Measurements from ENCODE around the gene HDAC7. TPM values are rescaled to one million over a fixed set of nuclear protein-coding genes. Genes with fewer than 3 reads are reported as not detected.

Gene HDAC7
- total RNA-seq, 2 experiments from 2014 or later, result 373 to 382 TPM

GRCh38 chr12:47771304-47771703 lies 48.4 kb downstream of the HDAC7 start:
- intact Hi-C loops (cut with micrococcal nuclease), result no loop called here
- ChIA-PET CTCF (interaction anchor here (0.8 to 19.4 kb wide), 6 partner anchors 8 to 66 kb away, joined by 3 to 685 read pairs (median 124); partner anchors contain the start of gene RAPGEF3), POLR2A (no interaction called here)
- Mint-ChIP-seq H3K4me3 (no peak overlapping the region), H3K27ac (no peak overlapping the region), H3K4me1 (ENCODE audit: low read depth) (peaks cover 19% of the 10 kb centered on the region), H3K27me3 (no peaks in the 10 kb centered on the region), H3K36me3 (ENCODE audit: low read depth) (no peaks in the 10 kb centered on the region), H3K9me3 (no peaks in the 10 kb centered on the region)
- no peak for TF ChIP-seq CTCF (IDR thresholded peaks at IDR 0.05)
- DNase-seq, result no peak
- no peak for ATAC-seq

- ATAC-seq, result no peak
- H3K27me3 Mint-ChIP-seq, result no peaks in the 10 kb centered on the region
- intact Hi-C loops (cut with micrococcal nuclease), result no loop called here
- no peaks in the 10 kb centered on the region for H3K9me3 Mint-ChIP-seq
- H3K4me3 Mint-ChIP-seq, result no peak overlapping the region
- DNase-seq, result no peak
- ChIA-PET POLR2A (interaction anchor here (0.8 to 1.9 kb wide), 4 partner anchors 9 to 69 kb away, joined by 3 to 6 read pairs (median 5); partner anchors contain the start of gene RAPGEF3), CTCF (interaction anchor here (1.0 to 19.4 kb wide), 7 partner anchors 10 to 67 kb away, joined by 3 to 685 read pairs (median 116); partner anchors contain the start of gene RAPGEF3)
- H3K36me3 Mint-ChIP-seq (ENCODE audit: low read depth), result no peaks in the 10 kb centered on the region
- TF ChIP-seq CTCF (IDR thresholded peaks at IDR 0.05), result no peak
- peaks cover 18% of the 10 kb centered on the region for H3K4me1 Mint-ChIP-seq (ENCODE audit: low read depth)
- H3K27ac Mint-ChIP-seq, result no peak overlapping the region
Observed at GRCh38 chr12:47770086-47770726, 49.5 kb downstream of the HDAC7 start.

- no peak overlapping the region for H3K27ac Mint-ChIP-seq
- H3K4me1 Mint-ChIP-seq (ENCODE audit: low read depth), result peaks cover 15% of the 10 kb centered on the region
- CTCF ChIA-PET, result interaction anchor here (1.0 to 19.4 kb wide), 9 partner anchors 7 to 68 kb away, joined by 3 to 685 read pairs (median 49); partner anchors contain the start of gene RAPGEF3
- DNase-seq (no peak), ATAC-seq (no peak)
- no peak for TF ChIP-seq CTCF (IDR thresholded peaks at IDR 0.05)
- H3K4me3 Mint-ChIP-seq, result no peak overlapping the region
- no peaks in the 10 kb centered on the region for H3K9me3 Mint-ChIP-seq
- H3K27me3 Mint-ChIP-seq, result no peaks in the 10 kb centered on the region
- H3K36me3 Mint-ChIP-seq (ENCODE audit: low read depth), result no peaks in the 10 kb centered on the region
- intact Hi-C loops (cut with micrococcal nuclease), result loop anchor here (5.0 kb wide), 1 partner anchor 62 kb away; the partner anchor contains the start of gene RPAP3
- POLR2A ChIA-PET, result interaction anchor here (0.8 to 2.2 kb wide), 5 partner anchors 9 to 70 kb away, joined by 3 to 8 read pairs (median 6); partner anchors contain the start of gene RAPGEF3
Observed at GRCh38 chr12:47769234-47770085, 50.2 kb downstream of the HDAC7 start.

- H3K4me1 Mint-ChIP-seq (ENCODE audit: low read depth), result peaks cover 15% of the 10 kb centered on the region
- intact Hi-C loops (cut with micrococcal nuclease), result loop anchor here (5.0 kb wide), 1 partner anchor 61 kb away; the partner anchor contains the start of gene RPAP3
- H3K9me3 Mint-ChIP-seq, result no peaks in the 10 kb centered on the region
- TF ChIP-seq CTCF (IDR thresholded peaks at IDR 0.05), result no peak
- no peak overlapping the region for H3K4me3 Mint-ChIP-seq
- H3K27me3 Mint-ChIP-seq, result no peaks in the 10 kb centered on the region
- no peaks in the 10 kb centered on the region for H3K36me3 Mint-ChIP-seq (ENCODE audit: low read depth)
- CTCF ChIA-PET, result interaction anchor here (0.8 to 19.4 kb wide), 16 partner anchors 8 to 116 kb away, joined by 3 to 685 read pairs (median 20); partner anchors contain the start of genes ENDOU and RAPGEF3
- ATAC-seq, result no peak
- H3K27ac Mint-ChIP-seq, result no peak overlapping the region
- POLR2A ChIA-PET, result interaction anchor here (1.8 to 2.2 kb wide), 4 partner anchors 10 to 24 kb away, joined by 4 to 15 read pairs (median 6); no protein-coding TSS in a partner anchor
- DNase-seq, result no peak
Observed at GRCh38 chr12:47768323-47768811, 51.3 kb downstream of the HDAC7 start.

Measured in activated CD8-positive, alpha-beta T cell treated with anti-CD3 and anti-CD28 coated beads for 36 hours (primary cell).